Duodenal mucosa (tissue), 2 donors: Measurements from ENCODE around the gene SMAD9.

Experiments used
- H3K27ac ChIP-seq: one replicate; pipeline ENCODE4 v1.7.0; 2013; ENCODE audit warnings: low read depth, low read length
- H3K27me3 ChIP-seq, 2 donors: one replicate each; pipeline ENCODE4 v1.7.0; 2013; ENCODE audit warnings: low read length in 2 of 2, control low read depth in 1 of 2; ENCODE audit not compliant: insufficient read depth in 2 of 2, control insufficient read depth in 1 of 2
- H3K36me3 ChIP-seq, 2 donors: one replicate each; pipeline ENCODE4 v1.7.0; 2013; ENCODE audit warnings: low read length in 2 of 2, control low read depth in 1 of 2; ENCODE audit not compliant: insufficient read depth in 2 of 2, control insufficient read depth in 1 of 2
- H3K4me1 ChIP-seq, 2 donors: one replicate each; pipeline ENCODE4 v1.7.0; 2013; ENCODE audit warnings: low read length in 2 of 2, control low read depth in 1 of 2; ENCODE audit not compliant: insufficient read depth in 2 of 2, control insufficient read depth in 1 of 2
- H3K4me3 ChIP-seq, 2 donors: one replicate each; pipeline ENCODE4 v1.7.0; 2013; ENCODE audit warnings: low read length in 2 of 2, low read depth in 1 of 2
- H3K9ac ChIP-seq, 2 donors: one replicate each; pipeline ENCODE4 v1.7.0; 2013; ENCODE audit warnings: low read length in 2 of 2, low read depth in 1 of 2
- H3K9me3 ChIP-seq, 2 donors: one replicate each; pipeline ENCODE4 v1.7.0; 2013; ENCODE audit warnings: low read length in 2 of 2, control low read depth in 1 of 2; ENCODE audit not compliant: control insufficient read depth in 1 of 2

The SMAD9 gene

DNA sequence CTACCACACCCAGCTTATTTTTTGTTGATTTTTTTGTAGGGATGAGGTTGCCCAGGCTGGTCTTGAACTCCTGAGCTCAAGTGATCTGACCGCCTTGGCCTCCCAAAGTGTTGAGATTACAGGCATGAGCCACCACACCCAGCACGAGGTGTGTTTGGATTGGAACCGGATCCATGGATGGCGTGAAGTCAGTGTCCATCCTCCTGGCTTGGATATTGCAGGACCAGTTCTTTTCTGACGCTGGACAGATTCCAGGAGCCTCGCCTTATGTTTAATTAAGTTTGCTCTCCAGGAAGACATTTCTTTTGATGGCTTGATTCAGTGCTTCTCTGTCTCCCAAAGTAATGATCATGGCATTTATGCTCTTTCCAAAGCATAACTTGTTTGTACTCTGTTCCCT lies 115.5 kb downstream of the SMAD9 start:
- no peaks in the 10 kb centered on the region for H3K9me3 ChIP-seq
- no peak overlapping the region for H3K9ac ChIP-seq
- H3K27me3 ChIP-seq, result no peaks in the 10 kb centered on the region
- no peak overlapping the region for H3K27ac ChIP-seq
- H3K4me1 ChIP-seq, result no peaks in the 10 kb centered on the region
- H3K4me3 ChIP-seq, result no peak overlapping the region
- no peaks in the 10 kb centered on the region for H3K36me3 ChIP-seq

- H3K4me1 ChIP-seq, result no peaks in the 10 kb centered on the region
- H3K9ac ChIP-seq, result no peak overlapping the region
- H3K9me3 ChIP-seq, result no peaks in the 10 kb centered on the region
- H3K4me3 ChIP-seq, result no peak overlapping the region
- H3K36me3 ChIP-seq, result no peaks in the 10 kb centered on the region
- no peak overlapping the region for H3K27ac ChIP-seq
- H3K27me3 ChIP-seq, result no peaks in the 10 kb centered on the region
Measured at GRCh38 chr13:36801035-36801434, 119.0 kb downstream of the SMAD9 start.

DNA sequence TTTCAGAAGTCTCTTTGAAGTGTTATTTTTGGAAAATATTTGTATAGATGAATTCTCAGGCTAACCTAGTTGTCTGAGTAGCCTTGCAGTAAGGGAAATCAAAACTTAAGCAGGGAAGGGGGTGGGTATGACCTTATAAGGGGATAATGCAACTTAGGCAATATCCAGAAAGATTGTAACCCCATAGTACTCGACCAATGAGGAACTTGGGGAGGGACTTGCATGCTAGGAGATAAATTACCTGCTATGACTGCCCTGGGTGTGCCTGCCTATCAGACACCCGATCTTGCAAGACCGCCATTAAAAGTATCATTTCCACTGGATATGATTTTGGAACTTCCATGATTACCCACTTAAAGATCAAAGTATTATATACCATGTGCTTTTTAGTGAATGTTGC lies 124.0 kb downstream of the SMAD9 start:
- no peaks in the 10 kb centered on the region for H3K27me3 ChIP-seq
- H3K4me3 ChIP-seq, result no peak overlapping the region
- no peaks in the 10 kb centered on the region for H3K9me3 ChIP-seq
- H3K9ac ChIP-seq, result no peak overlapping the region
- H3K4me1 ChIP-seq, result no peaks in the 10 kb centered on the region
- no peak overlapping the region for H3K27ac ChIP-seq
- no peaks in the 10 kb centered on the region for H3K36me3 ChIP-seq

DNA sequence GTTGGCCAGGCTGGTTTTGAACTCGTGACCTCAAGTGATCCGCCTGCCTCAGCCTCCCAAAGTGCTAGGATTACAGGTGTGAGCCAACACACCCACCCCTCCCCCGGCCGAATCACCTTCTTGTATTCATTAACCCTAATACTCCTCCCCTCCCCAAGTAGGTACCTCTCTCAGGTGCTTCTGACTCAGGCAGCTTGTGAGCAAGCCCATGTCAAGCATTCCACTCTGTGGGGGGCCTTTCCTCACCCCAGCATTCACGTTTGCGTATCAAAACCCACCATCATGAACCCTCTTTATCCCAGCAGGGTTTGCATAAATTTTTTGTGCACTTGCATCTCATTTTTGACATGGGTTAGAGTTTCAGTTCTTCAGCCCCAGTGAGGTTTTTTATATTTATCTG lies 124.6 kb downstream of the SMAD9 start:
- Histone ChIP-seq H3K4me3 (no peak overlapping the region), H3K9ac (no peak overlapping the region), H3K36me3 (no peaks in the 10 kb centered on the region), H3K9me3 (no peaks in the 10 kb centered on the region), H3K27me3 (no peaks in the 10 kb centered on the region), H3K4me1 (no peaks in the 10 kb centered on the region), H3K27ac (no peak overlapping the region)
